RCC 7860 (cell line): ENCODE data around the gene ZNF598.
A peak's percentile ranks its signal among the peaks of the same experiment; 100 is the strongest.
"Not testable (repeated sequence)": the region's sequence is repeated elsewhere in the genome, so short reads cannot be mapped to it uniquely, and the experiment has no call there.

Experiments
- DNase-seq: peaks from one replicate; pipeline ENCODE4 v3.0.0-alpha.2; 2015; ENCODE audit warnings: low spot score
- FAIRE-seq: peaks from 2 replicates; lab custom pipeline; 2012; peaks lifted over from hg19 to GRCh38; lab: Jason Lieb, UNC

ZNF598 gene

DNA sequence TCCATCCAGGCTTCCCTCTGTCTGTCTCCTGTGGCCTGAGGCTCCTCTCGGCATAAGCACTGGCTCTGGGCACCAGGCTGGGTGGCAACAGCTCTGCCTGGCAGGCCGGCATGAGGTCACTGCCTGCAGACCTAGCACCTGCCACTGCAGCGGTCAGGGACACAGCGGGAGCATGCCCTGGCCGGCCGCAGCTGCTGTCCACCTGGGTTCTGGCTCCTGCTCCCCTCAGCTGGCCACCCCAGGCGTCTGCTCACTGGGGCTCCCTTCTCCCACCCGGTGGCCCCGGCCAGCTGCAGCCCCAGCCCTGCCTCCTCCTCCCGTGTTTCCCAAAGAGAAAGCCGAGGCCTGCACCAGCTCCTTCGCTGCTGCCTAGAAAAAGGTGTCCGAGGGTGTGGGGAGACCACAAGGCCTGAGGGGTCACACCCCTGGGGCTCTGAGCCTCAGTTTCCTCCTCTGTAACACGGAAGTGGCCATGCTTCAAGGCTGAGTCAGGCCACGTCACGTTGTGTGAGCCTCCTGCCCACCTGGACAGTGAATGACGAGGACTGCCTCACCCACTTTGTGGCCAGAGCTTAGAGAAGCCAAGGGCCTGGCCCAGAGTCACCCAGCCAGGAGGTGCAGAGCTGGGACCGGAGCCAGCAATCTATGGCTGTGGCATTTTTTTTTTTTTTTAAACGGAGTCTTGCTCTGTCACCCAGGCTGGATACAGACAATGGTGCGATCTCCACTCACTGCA, 31.3 kb upstream of the ZNF598 start:
- DNase-seq (peak; percentile 86), FAIRE-seq (peak; percentile 90)

- no peak for FAIRE-seq
- DNase-seq = no peak
These were observed 30.6 kb upstream of the ZNF598 start for GRCh38 chr16:2040041-2040786.

DNA sequence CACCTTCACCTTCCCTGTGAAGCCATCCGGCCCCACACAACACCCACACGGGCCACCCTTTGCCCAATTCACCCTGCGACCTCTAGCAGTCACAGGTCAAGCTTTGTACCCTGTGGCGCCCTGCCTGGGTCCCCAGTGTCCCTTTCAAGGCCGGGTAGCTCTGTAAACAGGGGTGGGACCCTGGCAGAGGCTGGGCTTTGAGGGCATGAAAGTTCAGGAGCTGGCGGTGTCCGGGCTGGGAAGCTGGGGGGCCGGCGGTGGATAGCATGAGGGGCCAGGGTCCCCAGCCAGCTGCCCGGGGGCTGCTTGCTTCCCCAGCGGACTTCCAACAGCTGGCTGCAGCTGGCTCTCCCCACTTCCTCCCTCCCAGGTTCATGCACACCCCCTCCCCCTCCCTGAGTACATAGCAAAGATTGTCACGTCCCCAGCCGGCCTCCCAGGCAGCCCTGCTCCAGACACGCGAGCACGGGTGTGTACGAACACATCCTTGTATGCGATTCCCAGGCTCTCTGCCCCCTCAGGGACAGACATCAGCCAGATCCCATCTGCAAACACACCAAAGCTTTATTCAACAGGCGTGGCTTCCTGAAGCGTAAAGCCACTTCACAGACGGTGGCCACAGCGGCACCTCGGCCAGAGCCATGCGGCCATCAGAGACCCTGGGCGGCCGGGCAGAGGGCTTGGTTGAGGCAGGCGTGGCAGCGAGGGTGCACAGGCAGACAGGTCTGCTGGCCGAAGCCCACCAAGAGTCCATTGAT, 29.8 kb upstream of the ZNF598 start:
- FAIRE-seq (no peak), DNase-seq (no peak)

- DNase-seq (no peak), FAIRE-seq (no peak)
These were observed 29.0 kb upstream of the ZNF598 start for GRCh38 chr16:2038382-2039231.

DNA sequence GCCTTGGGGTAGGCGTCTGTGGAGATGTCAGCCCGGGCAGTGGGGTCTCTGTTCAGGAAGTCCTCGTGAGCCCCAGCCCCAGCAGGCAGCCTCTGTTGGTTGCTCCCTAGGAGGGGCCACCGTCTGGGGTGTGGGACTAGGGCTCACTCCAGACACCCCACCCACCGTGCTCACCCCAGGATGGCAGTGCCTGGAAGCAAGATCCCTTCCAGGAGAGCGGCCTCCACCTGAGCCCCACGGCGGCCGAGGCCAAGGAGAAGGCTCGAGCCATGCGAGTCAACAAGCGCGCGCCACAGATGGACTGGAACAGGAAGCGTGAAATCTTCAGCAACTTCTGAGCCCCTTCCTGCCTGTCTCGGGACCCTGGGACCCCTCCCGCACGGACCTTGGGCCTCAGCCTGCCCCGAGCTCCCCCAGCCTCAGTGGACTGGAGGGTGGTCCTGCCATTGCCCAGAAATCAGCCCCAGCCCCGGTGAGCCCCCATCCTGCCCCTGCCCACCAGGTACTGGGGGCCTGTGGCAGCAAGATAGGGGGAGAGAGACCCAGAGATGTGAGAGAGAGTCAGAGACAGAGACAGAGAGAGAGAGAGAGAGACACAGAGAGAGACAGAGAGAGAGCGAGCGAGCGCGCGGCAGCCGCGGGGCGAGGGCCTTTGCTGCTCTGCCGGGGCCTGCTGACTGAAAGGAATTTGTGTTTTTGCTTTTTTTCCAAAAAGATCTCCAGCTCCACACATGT, 28.2 kb upstream of the ZNF598 start:
- no peak for FAIRE-seq

DNA sequence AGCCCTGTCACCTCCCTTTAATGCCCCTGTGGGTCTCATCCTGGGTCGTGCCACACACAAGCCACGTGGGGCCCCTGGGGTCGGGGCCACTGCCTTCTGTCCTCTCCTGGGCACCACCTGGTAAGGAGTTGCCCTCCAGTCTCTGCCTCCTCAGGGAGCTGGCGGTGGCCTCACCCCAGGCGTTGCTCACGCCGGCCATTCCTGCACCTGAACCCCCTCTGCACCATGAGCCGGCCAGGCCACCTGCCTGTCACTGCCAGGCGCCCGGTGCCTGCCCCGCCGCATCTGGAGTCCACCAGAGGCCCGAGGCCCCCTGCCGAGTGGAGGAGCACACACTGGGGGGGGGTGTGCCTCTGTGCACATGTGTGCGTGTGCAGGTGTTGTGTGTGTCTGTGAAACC, 27.5 kb upstream of the ZNF598 start:
- no peak for DNase-seq
- FAIRE-seq = no peak

More for the DNA sequence above, 28.2 kb upstream of the ZNF598 start:
- no peak for DNase-seq

GRCh38 chr16:2036200-2036966, 26.8 kb upstream of the ZNF598 start:
- no peak for FAIRE-seq
- no peak for DNase-seq

DNA sequence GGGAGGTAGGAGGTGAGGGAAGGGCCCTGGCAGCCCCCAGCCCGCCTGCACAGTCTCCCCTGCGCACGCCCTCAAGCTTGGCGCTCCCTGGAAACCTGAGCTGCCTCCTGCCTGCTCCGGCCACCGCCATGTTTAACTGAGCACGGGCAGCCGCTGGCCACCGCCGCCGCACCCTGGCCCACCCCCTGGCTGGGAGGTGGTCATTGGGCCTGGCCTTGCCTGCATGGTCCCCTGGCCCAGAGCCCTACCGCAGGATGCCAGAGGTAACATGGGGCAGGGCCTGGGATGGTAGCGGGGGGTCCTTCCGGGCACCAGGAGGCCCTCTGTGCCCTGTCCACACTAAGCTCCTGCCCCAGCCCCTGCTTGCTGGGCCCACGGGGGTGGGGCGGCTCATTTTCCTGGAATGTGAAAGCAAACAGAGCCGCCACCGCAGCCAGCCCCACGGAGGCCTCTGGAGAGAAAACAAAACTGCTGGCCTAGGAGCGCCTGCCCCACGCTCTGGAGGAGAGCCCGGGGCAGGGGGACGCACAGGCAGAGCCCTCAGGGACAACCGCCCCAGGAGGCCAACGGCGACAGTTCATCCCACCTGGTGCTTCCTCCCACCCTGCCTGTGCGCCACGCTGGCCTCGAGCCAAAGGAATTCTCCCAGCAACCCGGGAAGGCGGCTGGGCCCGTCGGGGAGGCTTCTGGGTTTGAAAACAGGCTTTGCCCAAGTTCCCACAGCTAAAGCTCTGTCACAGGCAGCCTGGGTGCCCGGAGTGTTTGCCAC, 26.0 kb upstream of the ZNF598 start:
- peak; percentile 56 for DNase-seq
- no peak for FAIRE-seq

DNA sequence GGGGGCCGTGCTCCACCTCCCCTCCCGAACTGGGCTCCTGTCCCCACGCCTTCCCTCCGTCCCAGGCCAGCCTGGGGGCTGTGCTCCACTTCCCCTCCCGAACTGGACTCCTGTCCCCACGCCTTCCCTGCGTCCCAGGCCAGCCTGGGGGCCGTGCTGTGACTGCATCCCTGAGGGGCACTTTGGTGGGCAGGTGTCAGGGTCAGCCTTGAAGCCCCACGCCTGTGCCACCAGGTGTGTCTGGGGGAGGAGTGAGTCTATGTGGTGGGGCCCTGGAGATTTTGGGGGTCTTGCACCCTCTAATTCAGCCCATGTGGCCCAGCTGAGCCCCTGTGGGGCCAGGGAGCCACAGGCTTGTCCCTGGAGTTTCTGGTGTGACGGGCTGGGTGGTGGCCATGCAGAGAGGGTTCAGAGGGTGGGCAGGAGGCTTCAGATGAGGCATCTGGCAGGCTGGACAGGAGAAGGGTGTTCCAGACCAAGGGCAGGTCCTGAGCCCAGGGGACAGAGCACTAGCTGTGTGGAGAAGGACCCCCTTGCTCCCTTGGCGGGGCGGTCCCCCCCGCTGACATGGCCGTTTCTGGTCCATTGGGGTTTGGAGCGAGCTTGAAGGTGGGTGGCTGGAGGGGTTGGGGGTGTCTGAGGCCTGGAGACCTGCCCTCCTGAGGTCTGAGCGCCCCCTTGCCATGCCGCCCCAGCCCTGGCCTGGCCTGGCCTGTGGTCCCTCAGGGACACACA, 25.2 kb upstream of the ZNF598 start:
- FAIRE-seq = no peak
- DNase-seq = no peak

DNA sequence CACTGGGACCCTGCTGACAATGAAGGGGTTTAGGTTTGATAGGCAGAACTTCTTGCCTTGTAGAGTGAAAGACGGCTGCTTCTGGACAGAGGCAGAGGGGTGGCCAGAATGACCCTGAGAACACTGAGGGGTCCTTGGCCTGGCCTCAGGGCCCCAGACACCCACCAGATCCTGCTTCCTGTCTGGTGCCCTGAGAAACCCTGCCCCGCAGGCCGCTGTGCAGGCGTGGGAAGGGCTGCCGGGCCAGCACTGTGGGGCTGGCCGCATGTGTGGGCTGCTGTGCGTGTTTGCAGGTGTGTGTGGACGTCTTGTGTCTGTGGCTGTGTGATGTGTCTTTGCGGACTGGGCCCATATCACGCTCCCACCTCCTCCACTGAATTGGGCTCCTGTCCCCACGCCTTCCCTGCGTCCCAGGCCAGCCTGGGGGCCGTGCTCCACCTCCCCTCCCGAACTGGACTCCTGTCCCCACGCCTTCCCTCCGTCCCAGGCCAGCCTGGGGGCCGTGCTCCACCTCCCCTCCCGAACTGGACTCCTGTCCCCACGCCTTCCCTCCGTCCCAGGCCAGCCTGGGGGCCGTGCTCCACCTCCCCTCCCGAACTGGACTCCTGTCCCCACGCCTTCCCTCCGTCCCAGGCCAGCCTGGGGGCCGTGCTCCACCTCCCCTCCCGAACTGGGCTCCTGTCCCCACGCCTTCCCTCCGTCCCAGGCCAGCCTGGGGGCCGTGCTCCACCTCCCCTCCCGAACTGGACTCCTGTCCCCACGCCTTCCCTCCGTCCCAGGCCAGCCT, 24.5 kb upstream of the ZNF598 start:
- DNase-seq, FAIRE-seq: not testable (repeated sequence)

DNA sequence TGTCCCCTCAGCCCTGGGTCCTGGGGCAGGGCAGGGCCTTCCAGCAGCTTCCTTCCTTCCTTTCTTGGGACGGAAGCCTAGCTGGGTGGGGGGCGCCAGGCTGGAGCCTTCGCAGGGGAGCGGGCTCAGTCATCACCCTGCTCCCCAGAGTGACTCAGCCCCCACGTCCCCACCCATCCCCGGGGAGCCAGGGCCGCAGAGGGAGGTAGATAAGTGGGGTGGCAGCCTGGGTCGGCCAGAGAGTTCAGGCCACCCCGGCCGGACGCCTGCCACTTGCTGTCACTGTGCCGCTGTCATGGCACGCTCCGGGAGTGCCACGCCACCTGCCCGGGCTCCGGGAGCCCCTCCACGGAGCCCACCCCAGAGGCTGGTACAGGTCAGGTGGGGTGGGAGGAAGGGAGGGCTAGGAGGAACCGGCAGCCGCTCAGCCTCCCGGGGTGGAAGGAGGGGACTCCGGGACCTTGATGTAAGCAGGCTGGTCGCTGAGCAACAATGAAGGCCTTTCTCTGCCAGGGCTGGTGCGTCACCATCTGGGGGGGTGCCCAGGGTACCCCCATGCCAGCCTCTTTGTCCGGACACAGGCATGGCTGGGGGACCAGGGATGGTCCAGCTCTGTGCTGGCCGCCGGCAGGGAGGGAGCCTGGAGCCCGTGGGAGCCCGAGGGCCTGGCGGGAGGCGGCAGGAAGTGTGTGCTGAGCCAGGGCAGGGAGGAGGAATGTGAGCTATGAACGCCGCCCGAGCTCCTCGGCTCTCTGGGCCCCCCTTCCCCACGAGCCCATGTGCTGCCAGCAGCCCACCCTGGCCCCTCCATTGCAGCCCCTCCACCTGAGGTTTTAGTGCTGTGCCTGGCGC, 23.7 kb upstream of the ZNF598 start:
- FAIRE-seq = no peak
- peak; percentile 3 for DNase-seq

- DNase-seq = no peak
- no peak for FAIRE-seq
These were observed 22.9 kb upstream of the ZNF598 start for GRCh38 chr16:2032285-2033056.

GRCh38 chr16:2031081-2031577, 21.5 kb upstream of the ZNF598 start:
- DNase-seq = no peak
- no peak for FAIRE-seq

GRCh38 chr16:2030036-2030435, 20.4 kb upstream of the ZNF598 start:
- FAIRE-seq (no peak), DNase-seq (no peak)

- DNase-seq (no peak), FAIRE-seq (no peak)
These were observed 19.7 kb upstream of the ZNF598 start for GRCh38 chr16:2029350-2029749.
